Activated T-cell treated with anti-CD3 and anti-CD28 coated beads, Interleukin-2, amount 50 U/mL, for 4 hours (primary cell): ENCODE measurements around the gene SERPINB2. TPM values are rescaled to one million over a fixed set of nuclear protein-coding genes. Genes with fewer than 3 reads are reported as not detected.
"Not testable (repeated sequence)": the region's sequence is repeated elsewhere in the genome, so short reads cannot be mapped to it uniquely, and the experiment has no call there.

Experiments
- ATAC-seq, 2 donors: fragments of 200-7000 bp; cut with Tn5 transposase; one replicate each; pipeline ENCODE4 v1.10.0; 2021
- DNase-seq: peaks from one replicate; pipeline ENCODE4 v3.0.0-alpha.2; 2020
- H3K27me3 Mint-ChIP-seq: one replicate; pipeline ENCODE4 v1.8.0; 2021; ENCODE audit warnings: low read depth, mixed read lengths
- H3K36me3 Mint-ChIP-seq: one replicate; pipeline ENCODE4 v1.8.0; 2022; ENCODE audit warnings: mixed read lengths; ENCODE audit not compliant: insufficient read depth
- H3K4me1 Mint-ChIP-seq: one replicate; pipeline ENCODE4 v1.8.0; 2021; ENCODE audit warnings: low read depth, mixed read lengths
- H3K4me3 Mint-ChIP-seq: one replicate; pipeline ENCODE4 v1.8.0; 2021; ENCODE audit warnings: mild to moderate bottlenecking, moderate library complexity, mixed read lengths
- H3K9me3 Mint-ChIP-seq: one replicate; pipeline ENCODE4 v1.8.0; 2021; ENCODE audit warnings: mixed read lengths
- total RNA-seq, 3 donors: library from RNA; stranded (reverse); gene quantifications; one replicate each; pipeline ENCODE4 v1.2.1, GENCODE V29; 2021

The SERPINB2 gene
- total RNA-seq, 3 donors from 2014 or later: 0.78 to 1.5 (median 1.2) TPM

GRCh38 chr18:63936156-63936931 is 48.8 kb downstream of the SERPINB2 start:
- peaks cover 2% of the 10 kb centered on the region for H3K4me1 Mint-ChIP-seq
- peak; percentile 6 for DNase-seq
- ATAC-seq: peak; percentile 83 to 87
- peak overlapping the region; percentile 68 for H3K4me3 Mint-ChIP-seq
- peaks cover 10% of the 10 kb centered on the region for H3K27me3 Mint-ChIP-seq
- H3K9me3 Mint-ChIP-seq: no peaks in the 10 kb centered on the region
- no peaks in the 10 kb centered on the region for H3K36me3 Mint-ChIP-seq

DNA sequence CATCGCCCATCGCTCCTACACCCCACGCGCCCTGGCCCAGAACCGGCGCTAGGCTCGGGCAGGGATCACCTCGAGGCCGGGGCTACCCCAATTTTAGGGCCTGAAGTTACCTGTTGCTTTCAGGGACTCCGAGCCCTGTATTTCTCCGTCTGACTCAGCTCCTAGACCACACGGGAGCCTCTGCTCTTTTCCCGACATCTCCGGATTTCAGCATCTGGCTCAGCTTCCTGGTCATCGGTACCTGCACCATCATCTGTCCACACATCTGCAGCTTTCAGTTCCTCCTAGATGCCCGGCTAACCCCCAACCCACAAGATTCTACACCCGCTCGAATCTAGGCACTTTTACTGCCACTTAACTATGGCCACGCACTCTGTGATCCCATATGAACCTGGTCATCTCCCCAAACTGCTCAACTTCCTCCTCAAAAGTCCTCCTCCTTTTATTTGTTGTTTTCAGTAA is 49.5 kb downstream of the SERPINB2 start:
- Mint-ChIP-seq H3K9me3 (no peaks in the 10 kb centered on the region), H3K36me3 (no peaks in the 10 kb centered on the region), H3K4me3 (no peak overlapping the region), H3K4me1 (peaks cover 2% of the 10 kb centered on the region), H3K27me3 (peaks cover 16% of the 10 kb centered on the region)
- DNase-seq (no peak), ATAC-seq (no peak)

DNA sequence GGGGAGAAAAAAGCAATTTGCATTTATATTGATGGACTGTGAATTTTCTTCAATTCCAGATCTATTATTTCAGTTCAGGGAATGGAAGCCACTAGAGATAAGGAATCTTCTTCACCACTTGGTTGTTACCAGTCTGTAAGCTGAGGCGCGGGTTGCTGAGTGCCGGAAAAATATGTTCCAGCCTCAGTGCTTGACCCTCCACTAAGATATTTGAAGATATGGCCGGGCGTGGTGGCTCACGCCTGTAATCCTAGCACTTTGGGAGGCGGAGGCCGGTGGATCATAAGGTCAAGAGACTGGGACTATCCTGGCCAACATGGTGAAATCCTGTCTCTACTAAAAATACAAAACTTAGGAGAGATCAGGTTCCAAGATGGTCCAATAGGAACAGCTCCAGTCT is 52.5 kb downstream of the SERPINB2 start:
- no peaks in the 10 kb centered on the region for H3K36me3 Mint-ChIP-seq

GRCh38 chr18:63940543-63941050 is 53.1 kb downstream of the SERPINB2 start:
- not testable (repeated sequence) for ATAC-seq, H3K4me3 Mint-ChIP-seq, DNase-seq, H3K9me3 Mint-ChIP-seq, H3K4me1 Mint-ChIP-seq, H3K36me3 Mint-ChIP-seq
- H3K27me3 Mint-ChIP-seq: peaks cover 33% of the 10 kb centered on the region

More for the DNA sequence above, 52.5 kb downstream of the SERPINB2 start:
- H3K27me3 Mint-ChIP-seq: peaks cover 32% of the 10 kb centered on the region
- DNase-seq: no peak
- no peak overlapping the region for H3K4me3 Mint-ChIP-seq
- H3K9me3 Mint-ChIP-seq: no peaks in the 10 kb centered on the region
- peaks cover 2% of the 10 kb centered on the region for H3K4me1 Mint-ChIP-seq
- ATAC-seq: no peak

DNA sequence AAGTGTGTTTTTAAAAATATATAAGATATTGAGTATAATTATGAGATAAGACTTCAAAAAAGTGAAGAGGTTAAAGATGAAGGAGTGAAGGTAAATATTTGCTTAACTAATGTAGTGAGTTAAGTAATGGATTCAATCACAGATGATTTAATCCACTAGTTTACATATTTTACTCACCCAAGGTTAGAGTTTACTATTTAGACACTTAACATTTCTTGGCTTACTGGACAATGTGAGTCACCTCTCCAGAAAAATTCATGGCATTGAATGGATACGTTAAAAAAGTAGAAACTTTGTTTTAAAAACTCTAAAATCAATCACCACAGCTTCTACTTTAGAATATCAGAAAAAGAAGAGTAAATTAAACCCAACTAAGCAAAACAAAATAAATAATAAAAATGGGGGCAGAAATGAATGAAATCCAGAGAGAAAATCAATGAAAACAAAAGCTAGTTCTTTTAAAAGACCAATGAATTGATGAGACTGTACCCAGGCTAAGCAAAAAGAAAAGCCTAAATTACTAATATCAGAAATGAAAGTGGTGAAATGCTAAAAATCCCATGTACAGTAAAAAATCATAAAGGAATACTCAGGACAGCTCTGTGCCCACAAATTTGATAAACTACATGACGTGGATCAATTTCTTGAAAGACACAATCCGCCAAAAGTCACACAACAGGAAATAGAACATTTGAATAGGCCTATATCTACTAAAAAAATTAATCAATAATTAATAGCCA is 59.7 kb downstream of the SERPINB2 start:
- peaks cover 39% of the 10 kb centered on the region for H3K27me3 Mint-ChIP-seq

DNA sequence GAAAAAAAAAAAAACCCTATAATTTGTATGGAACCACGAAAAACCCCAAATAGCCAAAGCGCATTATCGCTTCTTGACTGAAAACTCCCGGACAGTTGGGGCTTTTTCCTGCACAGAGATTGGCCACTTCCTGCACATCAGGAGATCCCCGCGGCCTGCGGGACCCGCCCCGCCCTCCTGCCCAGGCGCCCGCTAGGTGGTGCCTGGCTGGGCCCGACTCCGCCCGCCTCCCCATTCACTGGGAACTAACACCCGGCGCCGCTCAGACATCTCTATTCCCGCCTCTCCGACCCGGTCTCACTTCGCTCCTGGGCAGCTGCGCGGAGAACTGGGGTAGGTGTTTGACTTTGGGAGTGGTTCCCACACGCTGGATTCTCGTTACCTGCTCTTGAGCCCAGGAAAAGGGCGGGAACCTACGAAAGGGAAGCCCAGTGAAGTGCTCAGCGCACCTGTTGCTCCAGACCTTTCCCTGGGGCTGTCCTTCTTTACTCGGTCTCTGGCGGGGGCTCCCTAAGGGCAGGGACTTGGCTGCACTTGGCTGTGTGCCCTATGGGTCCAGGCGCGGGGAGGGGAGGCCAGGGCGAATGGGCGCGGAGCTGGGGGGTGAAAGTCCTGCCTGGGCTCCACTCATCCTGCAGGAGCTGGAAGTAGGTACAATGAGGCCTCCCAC is 61.7 kb downstream of the SERPINB2 start, which contains the start of gene HMSD:
Gene HMSD, plus strand, starts transcription at position 234 of the 670 bp plus-strand sequence. CDS start 4,155 bp downstream, outside the sequence.
- Mint-ChIP-seq H3K9me3 (peaks cover 7% of the 10 kb centered on the region), H3K4me1 (peaks cover 36% of the 10 kb centered on the region), H3K27me3 (peaks cover 21% of the 10 kb centered on the region), H3K36me3 (no peaks in the 10 kb centered on the region), H3K4me3 (peak within 1 kb of the TSS; percentile 76)
- DNase-seq (peak; percentile 32), ATAC-seq (peak; percentile 81 to 83)

More for the DNA sequence above, 59.7 kb downstream of the SERPINB2 start:
- ATAC-seq (no peak), DNase-seq (no peak)
- Mint-ChIP-seq H3K36me3 (no peaks in the 10 kb centered on the region), H3K4me1 (peaks cover 36% of the 10 kb centered on the region), H3K9me3 (peaks cover 7% of the 10 kb centered on the region), H3K4me3 (no peak overlapping the region)

DNA sequence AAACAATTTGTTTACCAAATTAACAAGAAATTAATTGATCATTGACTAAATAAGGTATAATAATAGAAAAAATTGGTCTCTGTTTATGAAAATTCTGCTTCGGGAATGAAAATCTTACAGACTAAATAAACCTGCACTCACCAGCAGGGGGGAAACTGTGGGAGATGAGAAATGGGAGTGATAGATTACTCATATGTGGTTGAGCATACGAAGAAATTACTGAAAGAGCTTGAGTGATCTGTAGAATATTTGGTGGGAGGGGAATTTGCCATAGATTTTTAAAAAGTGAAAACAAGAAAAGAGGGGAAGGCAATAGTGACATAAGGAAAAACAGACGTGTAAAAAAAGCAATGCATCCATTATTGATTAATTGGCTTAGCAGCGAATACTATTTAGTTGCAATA is 63.8 kb downstream of the SERPINB2 start:
- ATAC-seq (peak; percentile 58 to 75), DNase-seq (no peak)
- Mint-ChIP-seq H3K27me3 (peaks cover 15% of the 10 kb centered on the region), H3K36me3 (no peaks in the 10 kb centered on the region), H3K9me3 (peaks cover 7% of the 10 kb centered on the region), H3K4me3 (no peak overlapping the region), H3K4me1 (peaks cover 36% of the 10 kb centered on the region)

Other genes starting within 250 kb of the SERPINB2 start
- not detected for gene SERPINB4, start 243.4 kb upstream of the SERPINB2 start, total RNA-seq
- not detected for gene SERPINB3, start 225.8 kb upstream of the SERPINB2 start, total RNA-seq
- gene SERPINB11, start 184.7 kb upstream of the SERPINB2 start, total RNA-seq: not detected
- gene SERPINB7, start 112.3 kb upstream of the SERPINB2 start, total RNA-seq: not detected
- under 1 TPM in 1 of 3 donors, not detected in 2; 0.27 TPM for gene SERPINB10, start 20.3 kb downstream of the SERPINB2 start, total RNA-seq
- 1 to 10 TPM; 3.0 to 9.5 (median 6.8) TPM for gene HMSD, start 61.6 kb downstream of the SERPINB2 start, total RNA-seq
- gene SERPINB8, start 82.4 kb downstream of the SERPINB2 start, total RNA-seq: 10 to 100 TPM; 17.0 to 22.6 (median 17.4) TPM